SK-N-SH treated with all-trans-retinoic acid at 6 μM for 48 hours (cell line): ENCODE data around the gene DAD1.

Experiments
- BACH2 ChIP-seq: fragments of 250-450 bp; sonication (Bioruptor Pico); IDR thresholded peaks from 2 replicates; pipeline ENCODE4 v1.9.0; 2021; ENCODE audit warnings: mild to moderate bottlenecking, borderline replicate concordance
- CSDC2 ChIP-seq: fragments of 250-450 bp; sonication (Bioruptor Pico); IDR thresholded peaks from 2 replicates; pipeline ENCODE4 v1.5.0; 2020; ENCODE audit warnings: mild to moderate bottlenecking, moderate library complexity
- ESRRG ChIP-seq: fragments of 250-450 bp; sonication (Bioruptor Pico); IDR thresholded peaks from 2 replicates; pipeline ENCODE4 v1.6.1; 2021; ENCODE audit warnings: mild to moderate bottlenecking
- TCF4 ChIP-seq: fragments of 250-450 bp; sonication (Bioruptor Pico); IDR thresholded peaks from 2 replicates; pipeline ENCODE4 v1.8.0; 2021; ENCODE audit warnings: mild to moderate bottlenecking, moderate library complexity, borderline replicate concordance
- ZFP3 ChIP-seq: fragments of 250-450 bp; sonication (Bioruptor Pico); IDR thresholded peaks from 2 replicates; pipeline ENCODE4 v1.5.0; 2020; ENCODE audit warnings: mild to moderate bottlenecking, moderate library complexity
- ZFP30 ChIP-seq: fragments of 450-650 bp; formaldehyde crosslinking; IDR thresholded peaks from 2 replicates; pipeline ENCODE4 v1.5.0; 2022; ENCODE audit warnings: mild to moderate bottlenecking, moderate library complexity
- TF ChIP-seq, protein P1 (sequence below): fragments of 250-450 bp; sonication (Bioruptor Pico); IDR thresholded peaks from 2 replicates; pipeline ENCODE4 v1.5.0; 2020; ENCODE audit warnings: mild to moderate bottlenecking, moderate library complexity
- TF ChIP-seq, protein P2 (sequence below): fragments of 250-450 bp; sonication (Bioruptor Pico); IDR thresholded peaks from 2 replicates; pipeline ENCODE4 v1.8.0; 2020; ENCODE audit warnings: mild to moderate bottlenecking, moderate library complexity, borderline replicate concordance
- TF ChIP-seq, protein P3 (sequence below): fragments of 250-450 bp; sonication (Bioruptor Pico); IDR thresholded peaks from 2 replicates; pipeline ENCODE4 v1.5.1; 2020; ENCODE audit warnings: low read depth, mild to moderate bottlenecking, moderate library complexity

- TF ChIP-seq ZFP30 (CRISPR knock-in tag) = no peak
- TF ChIP-seq, protein P1, sequence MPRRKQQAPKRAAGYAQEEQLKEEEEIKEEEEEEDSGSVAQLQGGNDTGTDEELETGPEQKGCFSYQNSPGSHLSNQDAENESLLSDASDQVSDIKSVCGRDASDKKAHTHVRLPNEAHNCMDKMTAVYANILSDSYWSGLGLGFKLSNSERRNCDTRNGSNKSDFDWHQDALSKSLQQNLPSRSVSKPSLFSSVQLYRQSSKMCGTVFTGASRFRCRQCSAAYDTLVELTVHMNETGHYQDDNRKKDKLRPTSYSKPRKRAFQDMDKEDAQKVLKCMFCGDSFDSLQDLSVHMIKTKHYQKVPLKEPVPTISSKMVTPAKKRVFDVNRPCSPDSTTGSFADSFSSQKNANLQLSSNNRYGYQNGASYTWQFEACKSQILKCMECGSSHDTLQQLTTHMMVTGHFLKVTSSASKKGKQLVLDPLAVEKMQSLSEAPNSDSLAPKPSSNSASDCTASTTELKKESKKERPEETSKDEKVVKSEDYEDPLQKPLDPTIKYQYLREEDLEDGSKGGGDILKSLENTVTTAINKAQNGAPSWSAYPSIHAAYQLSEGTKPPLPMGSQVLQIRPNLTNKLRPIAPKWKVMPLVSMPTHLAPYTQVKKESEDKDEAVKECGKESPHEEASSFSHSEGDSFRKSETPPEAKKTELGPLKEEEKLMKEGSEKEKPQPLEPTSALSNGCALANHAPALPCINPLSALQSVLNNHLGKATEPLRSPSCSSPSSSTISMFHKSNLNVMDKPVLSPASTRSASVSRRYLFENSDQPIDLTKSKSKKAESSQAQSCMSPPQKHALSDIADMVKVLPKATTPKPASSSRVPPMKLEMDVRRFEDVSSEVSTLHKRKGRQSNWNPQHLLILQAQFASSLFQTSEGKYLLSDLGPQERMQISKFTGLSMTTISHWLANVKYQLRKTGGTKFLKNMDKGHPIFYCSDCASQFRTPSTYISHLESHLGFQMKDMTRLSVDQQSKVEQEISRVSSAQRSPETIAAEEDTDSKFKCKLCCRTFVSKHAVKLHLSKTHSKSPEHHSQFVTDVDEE = no peak
- TF ChIP-seq, protein P2, sequence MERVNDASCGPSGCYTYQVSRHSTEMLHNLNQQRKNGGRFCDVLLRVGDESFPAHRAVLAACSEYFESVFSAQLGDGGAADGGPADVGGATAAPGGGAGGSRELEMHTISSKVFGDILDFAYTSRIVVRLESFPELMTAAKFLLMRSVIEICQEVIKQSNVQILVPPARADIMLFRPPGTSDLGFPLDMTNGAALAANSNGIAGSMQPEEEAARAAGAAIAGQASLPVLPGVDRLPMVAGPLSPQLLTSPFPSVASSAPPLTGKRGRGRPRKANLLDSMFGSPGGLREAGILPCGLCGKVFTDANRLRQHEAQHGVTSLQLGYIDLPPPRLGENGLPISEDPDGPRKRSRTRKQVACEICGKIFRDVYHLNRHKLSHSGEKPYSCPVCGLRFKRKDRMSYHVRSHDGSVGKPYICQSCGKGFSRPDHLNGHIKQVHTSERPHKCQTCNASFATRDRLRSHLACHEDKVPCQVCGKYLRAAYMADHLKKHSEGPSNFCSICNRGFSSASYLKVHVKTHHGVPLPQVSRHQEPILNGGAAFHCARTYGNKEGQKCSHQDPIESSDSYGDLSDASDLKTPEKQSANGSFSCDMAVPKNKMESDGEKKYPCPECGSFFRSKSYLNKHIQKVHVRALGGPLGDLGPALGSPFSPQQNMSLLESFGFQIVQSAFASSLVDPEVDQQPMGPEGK (CRISPR knock-in tag) = no peak
- no peak for TF ChIP-seq BACH2 (CRISPR knock-in tag)
- TF ChIP-seq CSDC2 = no peak
- TF ChIP-seq, protein P3, sequence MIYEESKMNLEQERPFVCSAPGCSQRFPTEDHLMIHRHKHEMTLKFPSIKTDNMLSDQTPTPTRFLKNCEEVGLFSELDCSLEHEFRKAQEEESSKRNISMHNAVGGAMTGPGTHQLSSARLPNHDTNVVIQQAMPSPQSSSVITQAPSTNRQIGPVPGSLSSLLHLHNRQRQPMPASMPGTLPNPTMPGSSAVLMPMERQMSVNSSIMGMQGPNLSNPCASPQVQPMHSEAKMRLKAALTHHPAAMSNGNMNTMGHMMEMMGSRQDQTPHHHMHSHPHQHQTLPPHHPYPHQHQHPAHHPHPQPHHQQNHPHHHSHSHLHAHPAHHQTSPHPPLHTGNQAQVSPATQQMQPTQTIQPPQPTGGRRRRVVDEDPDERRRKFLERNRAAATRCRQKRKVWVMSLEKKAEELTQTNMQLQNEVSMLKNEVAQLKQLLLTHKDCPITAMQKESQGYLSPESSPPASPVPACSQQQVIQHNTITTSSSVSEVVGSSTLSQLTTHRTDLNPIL (CRISPR knock-in tag) = no peak
- TF ChIP-seq TCF4 = no peak
- no peak for TF ChIP-seq ZFP3 (CRISPR knock-in tag)
- TF ChIP-seq ESRRG (CRISPR knock-in tag) = no peak
Measured at GRCh38 chr14:22623047-22623446, 34.0 kb upstream of the DAD1 start.
